Right ventricle myocardium superior (tissue), 1 donor: ENCODE data around the gene BBIP1. TPM values are rescaled to one million over a fixed set of nuclear protein-coding genes. Genes with fewer than 3 reads are reported as not detected.
"Not testable (repeated sequence)": the region's sequence is repeated elsewhere in the genome, so short reads cannot be mapped to it uniquely, and the experiment has no call there.

Experiments
- ATAC-seq: fragments of 200-7000 bp; cut with Tn5 transposase; one replicate; pipeline ENCODE4 v1.9.1; 2020; ENCODE audit warnings: mild to moderate bottlenecking; ENCODE audit not compliant: poor library complexity
- DNase-seq: peaks from one replicate; pipeline ENCODE4 v3.0.0-alpha.2; 2020
- intact Hi-C: fragments of 100-400 bp; cut with DNase I; formaldehyde crosslinking; loops from one replicate; pipeline ENCODE4 v1.11.2; 2022
- total RNA-seq: library from RNA; stranded (reverse); fragmentation: NEBNext Ultra II Directional; extraction: Animal tissue kit (Norgen Biotek cat#: 25700); gene quantifications from one replicate; pipeline ENCODE4 v1.2.1, GENCODE V29; 2021
- donor health status: DM: no; HTN: yes; CAD: no; lungs with severe emphysema.

The BBIP1 gene
- total RNA-seq, 1 donor from 2014 or later: 16.0 TPM

- intact Hi-C loops: no loop called here
- ATAC-seq: peak; percentile 74
- no peak for DNase-seq
These were observed 12.9 kb upstream of the BBIP1 start for GRCh38 chr10:110931769-110932381.

- no peak for DNase-seq
- ATAC-seq: no peak
- intact Hi-C loops: loop anchor here (10.0 kb wide), 1 partner anchor 47 kb away; no protein-coding TSS in a partner anchor
These were observed 8.5 kb upstream of the BBIP1 start for GRCh38 chr10:110927461-110927860.

DNA sequence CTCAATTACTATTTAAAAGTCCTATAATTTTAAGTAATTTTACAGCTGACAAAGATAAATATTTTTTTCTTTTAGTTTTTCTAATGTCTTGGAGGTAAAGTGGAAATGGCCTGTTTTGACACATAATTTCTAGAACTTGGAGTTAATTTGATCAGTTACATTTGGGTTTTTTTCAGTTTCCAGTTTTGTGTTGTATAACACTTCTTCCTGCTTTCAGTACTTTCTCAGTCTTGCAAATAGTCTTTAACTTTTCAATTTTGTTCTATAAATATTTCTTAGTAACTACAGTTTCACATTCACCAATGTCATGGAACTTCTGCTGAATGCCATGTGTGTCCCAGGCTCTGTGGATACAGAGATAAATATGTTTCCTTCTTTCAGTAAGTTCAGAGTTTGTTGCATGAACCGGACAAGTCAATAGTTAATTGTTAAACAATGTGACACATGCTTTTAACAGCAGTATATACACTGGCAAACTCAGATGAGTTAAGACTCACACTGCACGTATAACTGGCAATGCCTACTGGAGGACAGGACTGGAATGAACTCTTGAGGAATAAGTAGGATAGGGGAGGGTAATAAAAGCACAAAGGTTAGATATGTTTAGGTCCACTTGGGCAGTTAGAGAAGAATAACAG lies 5.0 kb upstream of the BBIP1 start:
- ATAC-seq (no peak), DNase-seq (no peak)
- intact Hi-C loops: loop anchor here (10.0 kb wide), 1 partner anchor 51 kb away; no protein-coding TSS in a partner anchor

GRCh38 chr10:110919971-110920881 lies 1.2 kb upstream of the BBIP1 start:
- intact Hi-C loops: loop anchor here (10.0 kb wide), 1 partner anchor 55 kb away; no protein-coding TSS in a partner anchor
- DNase-seq: peak; percentile 53
- no peak for ATAC-seq

DNA sequence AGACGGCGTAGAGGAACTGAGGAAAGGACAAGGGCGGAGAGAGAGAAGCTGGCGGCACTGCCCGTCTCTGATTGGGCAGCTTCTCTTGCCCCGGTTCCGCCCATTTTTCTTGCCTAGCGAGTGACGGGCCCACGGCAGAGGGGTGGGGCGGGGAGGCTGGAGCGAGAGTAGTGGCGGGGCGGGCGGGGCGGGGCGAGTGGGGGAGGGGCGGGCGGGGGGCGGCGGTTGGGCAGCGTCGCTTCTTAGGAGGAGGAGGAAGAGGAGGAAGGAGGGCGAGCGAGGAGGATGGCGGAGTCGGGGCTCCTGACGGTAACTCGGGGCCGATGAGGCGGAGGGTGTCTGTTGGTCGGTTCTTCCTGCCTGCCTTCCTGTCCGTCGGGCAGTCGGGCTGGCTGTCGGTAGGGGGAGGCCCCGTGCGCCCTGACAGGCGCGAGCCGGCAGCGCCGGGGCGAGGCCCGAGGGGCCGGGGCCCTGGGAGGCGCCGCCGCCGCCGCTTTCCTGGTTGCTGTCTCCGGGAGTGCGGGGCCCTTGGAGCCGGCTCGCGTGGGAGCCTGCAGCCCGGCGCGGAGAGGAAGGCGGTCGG lies 460 bp upstream of the BBIP1 start, which contains the start of gene SHOC2:
SHOC2 (plus strand) TSS at position 256 of the 583 bp plus-strand sequence. CDS start 44,755 bp downstream, outside the sequence.
- intact Hi-C loops: no loop called here
- DNase-seq (peak; percentile 100), ATAC-seq (peak; percentile 51)

DNA sequence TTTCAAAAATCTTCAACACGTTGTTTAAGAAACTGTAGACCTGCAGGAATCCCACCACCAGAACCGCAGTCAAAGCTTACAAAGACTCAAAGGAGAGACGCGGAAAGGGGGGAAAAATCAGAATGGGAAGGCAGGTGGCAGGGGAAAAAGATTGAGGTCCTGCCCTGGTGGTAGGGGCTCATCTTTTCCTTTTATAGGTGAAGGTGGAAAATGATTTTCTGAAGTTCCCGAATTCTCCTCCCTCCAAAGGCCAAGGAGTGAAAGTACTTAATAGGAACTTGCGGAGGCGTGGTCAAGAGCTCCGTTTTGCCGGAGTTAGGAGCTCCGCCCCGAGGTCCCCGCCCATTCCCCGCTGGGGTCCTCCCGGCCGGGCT lies 724 bp downstream of the BBIP1 start:
- DNase-seq: peak; percentile 98
- no peak for ATAC-seq

DNA sequence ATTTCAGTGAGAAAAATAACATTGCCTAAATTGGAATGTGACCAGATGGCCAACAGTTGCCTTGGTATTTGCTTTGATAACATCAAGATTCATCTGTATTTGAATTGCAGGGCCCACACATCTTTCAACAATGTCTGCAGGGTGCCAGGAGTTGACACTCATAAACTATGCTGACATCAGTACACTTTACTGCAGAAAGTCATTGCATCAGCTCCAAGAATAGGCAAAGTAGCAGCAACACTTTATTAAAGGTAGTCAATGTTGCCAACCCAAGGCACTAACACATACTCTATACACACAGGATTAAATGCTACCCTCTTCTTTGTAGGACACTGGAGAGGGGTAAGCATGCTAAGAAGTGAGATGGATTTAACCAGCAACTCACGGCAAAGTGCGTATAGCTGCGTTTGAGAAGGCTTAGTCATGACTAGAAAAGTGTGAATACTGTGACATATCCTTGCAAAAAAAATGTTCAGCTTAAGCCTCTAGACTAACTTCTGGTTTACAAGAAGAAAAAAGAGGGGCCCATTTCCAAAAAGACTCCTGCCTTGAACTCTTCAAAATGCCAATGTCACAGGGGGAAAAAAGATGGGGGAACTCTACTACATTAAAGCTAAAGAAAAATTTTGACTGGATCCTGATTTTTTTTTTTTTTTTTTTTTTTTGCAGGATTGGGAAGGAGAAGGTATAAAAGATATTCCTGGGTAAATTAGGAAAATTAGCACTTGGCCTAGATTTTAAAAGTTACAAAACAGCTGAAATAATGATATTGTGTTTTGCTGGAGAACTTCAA lies 2.2 kb downstream of the BBIP1 start:
- no peak for DNase-seq
- intact Hi-C loops: no loop called here
- ATAC-seq: no peak

More for the DNA sequence above, 724 bp downstream of the BBIP1 start:
- intact Hi-C loops: no loop called here

GRCh38 chr10:110915600-110915999 lies 3.4 kb downstream of the BBIP1 start:
- intact Hi-C loops, ATAC-seq, DNase-seq: not testable (repeated sequence)

- ATAC-seq (no peak), DNase-seq (no peak)
- intact Hi-C loops: no loop called here
These were observed 3.9 kb downstream of the BBIP1 start for GRCh38 chr10:110915035-110915434.

DNA sequence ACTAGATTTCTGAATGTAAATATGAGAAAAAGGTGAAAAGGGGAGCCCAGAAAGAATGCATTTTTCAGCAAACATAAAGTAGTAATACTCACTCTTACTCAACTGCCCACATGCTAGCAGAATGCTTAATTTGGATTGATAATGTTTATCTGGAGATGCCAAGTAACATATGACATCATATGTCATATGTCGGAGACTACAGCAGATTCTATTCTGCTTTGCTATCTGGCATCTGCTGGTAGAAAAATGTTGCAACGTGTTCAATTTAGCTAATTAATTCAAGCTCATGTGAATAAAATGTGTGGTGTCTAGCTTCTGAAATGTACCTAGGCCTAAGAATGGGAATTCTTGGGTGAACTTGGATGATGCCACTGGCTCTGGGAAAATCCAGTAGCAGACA lies 4.5 kb downstream of the BBIP1 start:
- intact Hi-C loops: no loop called here

GRCh38 chr10:110912374-110912773 lies 6.6 kb downstream of the BBIP1 start:
- DNase-seq (no peak), ATAC-seq (no peak)
- intact Hi-C loops: no loop called here

More for the DNA sequence above, 4.5 kb downstream of the BBIP1 start:
- ATAC-seq (no peak), DNase-seq (no peak)

GRCh38 chr10:110910138-110910537 lies 8.8 kb downstream of the BBIP1 start:
- intact Hi-C loops: no loop called here
- ATAC-seq: no peak
- DNase-seq: no peak

GRCh38 chr10:110903280-110904278 lies 15.4 kb downstream of the BBIP1 start:
- intact Hi-C loops: no loop called here
- ATAC-seq: peak; percentile 8
- DNase-seq: no peak

DNA sequence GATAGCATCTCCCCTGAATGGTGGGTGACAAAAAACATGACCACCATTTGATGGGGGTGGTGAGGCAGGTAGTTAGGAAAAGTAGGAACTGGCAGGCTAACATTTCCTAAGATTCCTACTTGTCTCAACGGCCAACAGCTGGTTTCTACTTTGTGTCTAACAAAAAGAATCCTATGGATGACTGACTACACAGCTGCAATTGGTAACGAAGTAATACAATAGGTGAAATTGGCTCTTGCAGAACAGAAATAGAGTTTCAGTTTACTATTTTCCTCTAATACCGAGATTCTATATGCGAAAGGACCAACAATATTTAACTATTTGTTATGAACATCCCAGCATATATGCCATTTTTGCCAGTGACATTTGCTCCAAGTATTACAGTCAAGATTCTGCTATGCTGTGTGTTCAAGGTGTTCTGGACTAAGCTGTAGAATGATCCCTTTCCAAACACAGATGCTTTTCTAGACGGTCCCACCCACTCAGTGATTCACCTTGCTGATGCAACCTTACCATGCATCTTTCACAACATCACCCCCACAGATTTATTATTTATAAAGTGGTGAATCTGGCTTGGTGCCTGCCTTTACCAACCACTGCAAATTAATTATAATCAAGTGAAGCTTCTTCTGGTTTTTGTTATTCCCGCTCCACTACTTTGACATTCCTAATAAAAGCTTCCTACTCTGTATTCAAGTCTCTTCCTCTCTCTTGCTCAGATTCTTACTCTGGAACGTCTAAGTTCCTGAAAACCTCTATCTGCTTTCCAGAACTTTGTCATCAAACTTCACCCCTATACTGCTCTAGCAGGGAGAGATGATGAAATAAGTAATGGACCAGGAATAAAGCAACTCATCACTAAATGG lies 16.8 kb downstream of the BBIP1 start:
- intact Hi-C loops: no loop called here
- DNase-seq (no peak), ATAC-seq (no peak)

DNA sequence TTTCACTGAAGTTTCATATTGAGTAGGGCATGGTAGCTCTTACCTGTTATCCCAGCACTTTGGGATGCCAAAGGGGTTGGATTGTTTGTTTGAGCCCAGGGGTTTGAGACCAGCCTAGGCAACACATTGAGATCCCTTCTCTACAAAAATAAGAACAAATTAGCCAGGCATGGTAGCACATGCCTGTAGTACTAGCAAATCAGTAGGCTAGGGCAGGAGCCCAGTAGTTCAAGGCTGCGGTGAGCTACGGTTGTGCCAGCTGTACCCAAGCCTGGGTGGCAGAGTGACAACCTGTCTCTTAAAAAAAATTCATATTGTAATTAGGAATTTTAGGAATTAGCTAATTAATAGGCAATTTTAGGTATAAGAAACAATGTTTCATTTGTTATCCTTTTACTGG lies 18.0 kb downstream of the BBIP1 start:
- intact Hi-C loops: no loop called here
- DNase-seq (no peak), ATAC-seq (no peak)

DNA sequence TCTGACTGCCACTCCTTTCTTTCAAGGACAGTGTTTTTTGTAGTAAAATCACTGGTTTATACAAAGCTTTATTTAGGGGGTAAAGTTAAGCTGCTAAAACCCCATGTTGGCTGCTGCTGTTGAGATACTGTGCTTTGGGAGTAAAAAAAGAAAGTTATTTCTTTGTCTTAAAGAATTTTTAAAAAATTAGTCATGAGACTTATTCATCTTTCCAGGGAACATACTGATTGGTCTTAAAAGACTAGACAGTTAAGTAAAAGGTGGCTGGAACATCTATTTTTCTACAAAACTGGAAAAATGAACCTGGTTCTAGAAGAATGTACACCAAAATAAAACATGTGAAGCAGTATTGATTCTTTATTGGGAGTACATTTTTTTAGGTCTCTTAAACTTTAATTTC lies 20.6 kb downstream of the BBIP1 start:
- ATAC-seq: no peak
- intact Hi-C loops: loop anchor here (10.0 kb wide), 1 partner anchor 304 kb away; no protein-coding TSS in a partner anchor
- DNase-seq: no peak
